Peyer's patch (tissue), 4 donors: ENCODE data around the gene KRT32. TPM values are rescaled to one million over a fixed set of nuclear protein-coding genes. Genes with fewer than 3 reads are reported as not detected.

Experiments used
- DNase-seq, 3 donors: peaks; one replicate each; pipeline ENCODE4 v3.0.0-alpha.2; 2017 to 2019
- H3K27ac ChIP-seq, 4 donors: fragments of 200-600 bp; sonication (generic); one replicate each; pipeline ENCODE4 v1.5.1; 2016 to 2019
- H3K27me3 ChIP-seq, 2 donors: fragments of 200-600 bp; sonication (generic); one replicate each; pipeline ENCODE4 v1.5.1; 2019
- H3K36me3 ChIP-seq, 3 donors: fragments of 200-600 bp; sonication (generic); one replicate each; pipeline ENCODE4 v1.5.1; 2016 to 2019
- H3K4me1 ChIP-seq, 4 donors: fragments of 200-600 bp; sonication (generic); one replicate each; pipeline ENCODE4 v1.5.1; 2016 to 2019
- H3K4me3 ChIP-seq, 4 donors: fragments of 200-600 bp; sonication (generic); 1 replicate in 3 of 4; 2 replicates in 1 of 4; pipeline ENCODE4 v1.5.1; 2016 to 2019; ENCODE audit warnings: mild to moderate bottlenecking in 1 of 4
- H3K9me3 ChIP-seq, 4 donors: fragments of 200-600 bp; sonication (generic); one replicate each; pipeline ENCODE4 v1.5.1; 2016 to 2019; ENCODE audit warnings: mild to moderate bottlenecking in 1 of 4
- CTCF ChIP-seq, 6 experiments: fragments of 450-650 bp in 4 of 6; fragments of 200-600 bp in 2 of 6; sonication (generic) in 1 of 6; IDR thresholded peaks; one replicate each; pipeline ENCODE4 v1.5.1; 2017 to 2019; ENCODE audit warnings: antibody characterized with exemption in 6 of 6, mild to moderate bottlenecking in 3 of 6, moderate library complexity in 1 of 6
- POLR2A ChIP-seq, 2 donors: fragments of 450-650 bp; IDR thresholded peaks; one replicate each; pipeline ENCODE4 v1.5.1; 2017; ENCODE audit warnings: antibody characterized with exemption in 2 of 2, mild to moderate bottlenecking in 2 of 2, moderate library complexity in 2 of 2
- total RNA-seq, 4 donors: library from RNA; depleted of rRNA; stranded (reverse); fragments of >200 nt; gene quantifications; one replicate each; pipeline ENCODE4 v1.1.0, GENCODE V29; 2016

KRT32 gene
- total RNA-seq, 4 donors from 2014 or later = not detected

DNA sequence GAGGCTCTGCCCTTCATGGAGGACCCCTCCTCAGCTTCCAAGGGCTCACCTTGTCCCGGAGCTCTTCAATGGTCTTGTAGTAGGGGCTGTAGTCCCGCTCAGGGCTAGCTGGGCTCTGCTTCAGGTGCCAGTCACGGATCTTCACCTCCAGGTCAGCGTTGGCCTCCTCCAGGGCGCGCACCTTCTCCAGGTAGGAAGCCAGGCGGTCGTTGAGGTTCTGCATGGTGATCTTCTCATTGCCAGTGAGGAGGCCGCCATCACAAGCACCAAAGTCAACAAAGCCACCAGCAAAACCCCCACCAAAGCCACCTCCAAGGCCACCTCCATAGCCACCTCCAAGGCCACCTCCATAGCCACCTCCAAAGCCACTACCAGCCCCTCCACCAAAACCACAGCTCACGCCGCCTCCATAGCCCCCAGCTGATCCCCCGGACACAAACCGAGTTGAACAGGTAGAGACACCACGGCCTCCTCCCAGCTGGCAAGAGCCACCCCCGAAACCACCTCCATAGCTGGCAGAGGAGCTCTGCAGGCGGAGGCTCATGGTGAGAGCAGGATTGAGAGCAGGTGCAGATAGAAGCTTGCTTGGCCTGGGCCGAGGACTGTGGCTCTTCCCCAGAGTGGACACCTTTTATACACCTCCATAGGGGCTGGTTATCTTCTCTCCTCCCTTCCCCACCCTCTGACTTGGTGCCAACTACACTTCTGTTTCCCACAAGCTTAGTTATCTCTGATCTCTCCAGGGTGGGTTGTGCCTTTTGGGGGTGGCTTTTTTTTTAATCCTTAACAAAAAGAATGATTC, 38.0 kb upstream of the KRT32 start, which contains the start of gene KRT13:
Gene KRT13, minus strand, starts transcription at position 606 of the 802 bp plus-strand sequence. Its CDS starts 62 bp downstream, at position 544.
- TF ChIP-seq POLR2A (IDR thresholded peaks at IDR 0.05) (no peak), CTCF (IDR thresholded peaks at IDR 0.05) (no peak)
- no peak for DNase-seq
- Histone ChIP-seq H3K27me3 (no peaks in the 10 kb centered on the region), H3K4me3 (no peak within 1 kb of the TSS), H3K9me3 (no peaks in the 10 kb centered on the region), H3K27ac (no peak within 1 kb of the TSS), H3K36me3 (no peaks in the 10 kb centered on the region), H3K4me1 (peaks cover 0 to 5% (median 0%) of the 10 kb centered on the region in 4 donors)

- Histone ChIP-seq H3K9me3 (no peaks in the 10 kb centered on the region), H3K4me1 (no peaks in the 10 kb centered on the region), H3K27ac (no peak overlapping the region), H3K4me3 (no peak overlapping the region), H3K27me3 (no peaks in the 10 kb centered on the region), H3K36me3 (no peaks in the 10 kb centered on the region)
- no peak for TF ChIP-seq POLR2A (IDR thresholded peaks at IDR 0.05)
- TF ChIP-seq CTCF (IDR thresholded peaks at IDR 0.05) = no peak
- no peak for DNase-seq
These were observed 37.2 kb upstream of the KRT32 start for GRCh38 chr17:41504246-41504977.

- no peaks in the 10 kb centered on the region for H3K36me3 ChIP-seq
- no peak for DNase-seq
- H3K27ac ChIP-seq = no peak overlapping the region
- TF ChIP-seq CTCF (IDR thresholded peaks at IDR 0.05) (no peak), POLR2A (IDR thresholded peaks at IDR 0.05) (no peak)
- H3K4me1 ChIP-seq = no peaks in the 10 kb centered on the region
- no peak overlapping the region for H3K4me3 ChIP-seq
- H3K27me3 ChIP-seq = no peaks in the 10 kb centered on the region
- H3K9me3 ChIP-seq = no peaks in the 10 kb centered on the region
These were observed 36.0 kb upstream of the KRT32 start for GRCh38 chr17:41503202-41503601.

DNA sequence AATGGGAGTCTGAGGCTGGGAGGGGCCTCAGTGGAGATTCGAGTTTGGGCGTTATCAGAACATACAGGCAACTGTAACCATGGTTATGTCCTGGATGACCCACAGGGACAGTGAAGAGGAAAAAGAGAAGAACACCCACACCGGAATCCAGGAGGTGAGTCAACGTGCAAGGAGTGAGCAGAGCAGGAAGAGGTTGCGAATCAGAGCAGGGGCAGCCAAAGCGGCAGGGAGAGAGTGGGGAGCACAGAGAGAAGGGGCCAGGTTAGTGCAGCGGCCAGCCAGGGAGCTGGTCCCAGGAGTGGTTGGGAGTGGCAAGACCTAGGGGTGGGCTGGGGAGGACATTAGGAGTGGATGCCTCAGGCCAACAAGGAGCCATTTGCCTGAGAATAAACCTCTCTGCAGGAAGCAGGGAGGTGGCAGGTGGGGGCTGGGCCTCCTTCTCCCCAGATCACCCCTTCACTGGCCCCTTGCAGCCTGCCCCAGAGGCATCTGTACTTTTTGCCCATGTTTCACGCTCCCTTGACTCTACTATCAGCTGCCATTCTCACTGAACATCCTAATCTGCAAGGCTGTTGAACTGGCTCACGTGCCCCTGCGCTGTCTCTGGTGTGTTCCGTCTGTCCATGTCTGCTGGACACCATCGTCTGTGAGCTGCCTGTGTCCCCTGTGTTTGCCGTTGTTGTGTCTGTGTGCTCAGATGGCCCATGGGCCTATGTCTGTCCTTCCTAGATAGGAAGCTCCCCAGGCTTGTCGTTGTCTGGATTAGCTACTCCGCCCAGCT, 33.1 kb upstream of the KRT32 start:
- no peaks in the 10 kb centered on the region for H3K4me1 ChIP-seq
- TF ChIP-seq POLR2A (IDR thresholded peaks at IDR 0.05) = no peak
- no peak for TF ChIP-seq CTCF (IDR thresholded peaks at IDR 0.05)
- H3K27me3 ChIP-seq = no peaks in the 10 kb centered on the region
- H3K9me3 ChIP-seq = no peaks in the 10 kb centered on the region
- H3K4me3 ChIP-seq = no peak overlapping the region
- DNase-seq = no peak
- no peak overlapping the region for H3K27ac ChIP-seq
- no peaks in the 10 kb centered on the region for H3K36me3 ChIP-seq

DNA sequence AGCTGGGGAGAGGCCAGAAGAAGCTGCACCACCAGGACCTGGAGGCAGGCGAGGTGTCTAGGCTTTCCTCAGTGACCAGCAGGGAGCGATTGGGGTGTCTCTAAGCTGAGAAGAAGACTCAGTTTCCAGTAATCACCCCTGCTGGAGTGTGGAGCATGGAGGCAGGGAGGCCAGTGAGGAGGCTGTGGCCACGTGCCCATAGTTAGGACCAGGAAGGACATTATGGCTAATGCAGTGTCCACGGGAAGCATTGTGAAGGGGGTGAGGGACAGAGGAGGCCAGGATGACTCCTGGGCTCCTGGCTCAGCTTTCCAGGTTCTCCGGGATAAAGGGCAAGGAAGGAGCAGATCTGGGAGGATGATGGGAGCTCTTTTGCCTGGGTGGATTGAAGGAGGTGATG, 32.5 kb upstream of the KRT32 start:
- H3K9me3 ChIP-seq = no peaks in the 10 kb centered on the region
- no peaks in the 10 kb centered on the region for H3K27me3 ChIP-seq
- no peak overlapping the region for H3K4me3 ChIP-seq
- no peaks in the 10 kb centered on the region for H3K4me1 ChIP-seq
- DNase-seq = no peak
- no peaks in the 10 kb centered on the region for H3K36me3 ChIP-seq
- TF ChIP-seq CTCF (IDR thresholded peaks at IDR 0.05) (no peak), POLR2A (IDR thresholded peaks at IDR 0.05) (no peak)
- no peak overlapping the region for H3K27ac ChIP-seq
